NCI-H1436 (cell line): Measurements from ENCODE around the gene SLC15A1.
"Not testable (repeated sequence)": the region's sequence is repeated elsewhere in the genome, so short reads cannot be mapped to it uniquely, and the experiment has no call there.

Experiments used
- DNase-seq: peaks from one replicate; lab custom pipeline; 2025; lab: John Stamatoyannopoulos, UW

Gene SLC15A1

GRCh38 chr13:98657506-98658085 is 94.9 kb downstream of the SLC15A1 start:
- no peak for DNase-seq

DNA sequence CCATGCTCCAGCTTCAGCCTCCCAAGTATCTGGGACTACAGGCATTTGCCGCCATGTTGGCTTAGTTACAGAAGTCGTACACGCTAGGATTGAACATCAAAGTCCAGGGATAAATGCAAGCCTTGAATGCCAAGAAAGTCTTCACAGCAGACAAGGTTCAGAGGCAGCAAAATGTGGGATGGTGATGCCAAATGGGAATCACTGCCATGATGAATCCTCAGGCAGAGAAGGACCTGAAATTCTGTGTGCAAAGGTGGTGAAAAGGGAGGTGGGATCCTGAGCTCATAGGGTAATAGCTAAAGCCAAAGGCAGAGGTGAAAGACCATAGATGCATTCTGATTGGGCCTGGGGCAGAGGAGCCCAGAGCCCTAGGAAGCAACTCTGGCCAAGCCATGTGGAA is 96.2 kb downstream of the SLC15A1 start:
- no peak for DNase-seq

- peak; percentile 77 for DNase-seq
Observed at GRCh38 chr13:98653463-98653985, 98.9 kb downstream of the SLC15A1 start.

- no peak for DNase-seq
Observed at GRCh38 chr13:98652721-98653462, 99.6 kb downstream of the SLC15A1 start.

GRCh38 chr13:98652276-98652675 is 100.2 kb downstream of the SLC15A1 start:
- DNase-seq: no peak

DNA sequence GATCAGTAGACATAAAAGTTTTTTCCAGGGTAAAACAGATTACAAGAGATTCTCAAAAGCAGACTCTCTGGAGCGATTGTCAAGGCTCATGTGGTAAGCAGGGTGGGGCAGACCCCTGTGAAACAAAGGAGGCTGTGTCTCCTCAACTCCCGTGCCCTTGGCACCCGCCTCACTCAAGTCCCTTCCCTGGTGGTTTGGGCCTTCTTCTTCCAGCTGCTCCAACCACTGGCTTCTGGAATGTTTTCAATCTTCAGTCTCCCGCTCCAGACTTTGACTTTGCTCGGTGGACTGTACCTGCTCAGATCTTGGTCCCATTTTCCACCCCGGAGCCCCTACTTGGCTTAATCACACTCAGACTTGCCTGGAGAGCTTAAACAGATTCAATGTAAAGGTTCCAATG is 100.7 kb downstream of the SLC15A1 start:
- DNase-seq: no peak

GRCh38 chr13:98650396-98651107 is 101.9 kb downstream of the SLC15A1 start:
- DNase-seq: no peak

DNA sequence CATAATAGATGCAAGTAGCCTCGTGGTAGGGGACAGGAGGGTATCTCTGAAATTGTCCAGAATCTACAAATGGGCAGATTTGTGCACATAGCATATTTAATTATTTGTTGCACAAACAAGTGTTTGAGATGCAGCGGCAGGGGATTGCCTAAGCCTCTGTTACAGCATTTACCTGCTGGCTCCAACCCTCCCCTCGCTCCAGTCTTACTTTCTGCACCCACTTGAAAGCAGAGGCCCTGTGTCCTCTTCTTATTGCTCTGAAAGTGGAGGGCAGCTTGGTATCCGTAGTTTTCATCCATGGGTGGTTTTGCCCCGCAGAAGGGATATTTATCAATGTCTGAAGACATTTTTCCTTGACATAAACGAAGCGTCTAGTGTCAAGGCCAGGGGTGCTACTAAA is 102.6 kb downstream of the SLC15A1 start:
- DNase-seq: no peak

DNA sequence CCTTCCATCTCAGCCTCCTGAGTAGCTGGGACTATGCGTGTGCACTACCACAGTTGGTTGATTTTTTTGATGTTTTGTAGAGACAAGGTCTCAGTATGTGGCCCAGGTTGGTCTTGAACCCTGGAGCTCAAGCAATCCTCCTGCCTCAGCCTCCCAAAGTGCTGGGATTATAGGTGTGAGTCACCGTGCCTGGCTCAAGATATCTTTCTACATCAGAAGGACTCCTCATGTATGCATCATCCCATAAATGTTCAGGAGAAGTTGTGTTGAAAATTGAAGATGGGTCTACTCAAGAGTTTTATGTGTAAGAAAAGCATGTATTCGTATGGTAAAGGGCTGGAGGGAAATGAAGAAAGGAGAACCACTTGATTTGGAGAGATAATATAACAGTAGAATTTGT is 103.8 kb downstream of the SLC15A1 start:
- no peak for DNase-seq

DNA sequence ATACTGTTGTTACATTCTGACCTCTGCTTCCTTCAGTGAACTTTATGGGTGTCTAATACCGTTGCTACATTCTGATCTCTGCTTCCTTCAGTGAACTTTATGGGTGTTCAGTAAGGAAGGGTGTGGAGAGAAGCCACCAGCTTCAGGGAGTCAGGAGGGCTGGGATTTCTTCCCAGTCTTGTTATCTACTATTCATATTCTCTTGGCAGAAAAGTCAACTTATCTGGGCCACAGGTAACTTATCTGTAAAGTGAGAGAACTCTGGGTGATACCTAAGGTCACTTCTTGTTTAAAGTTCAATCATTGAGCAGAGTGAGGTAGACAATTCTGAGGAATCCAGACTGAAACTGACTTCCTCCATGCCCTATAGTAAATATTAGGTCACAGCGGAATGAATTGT is 104.3 kb downstream of the SLC15A1 start:
- DNase-seq: no peak

- DNase-seq: no peak
Observed at GRCh38 chr13:98647121-98647520, 105.4 kb downstream of the SLC15A1 start.

GRCh38 chr13:98643479-98643878 is 109.0 kb downstream of the SLC15A1 start:
- no peak for DNase-seq

GRCh38 chr13:98641075-98641474 is 111.4 kb downstream of the SLC15A1 start:
- DNase-seq: no peak

- DNase-seq: not testable (repeated sequence)
Observed at GRCh38 chr13:98639785-98640184, 112.7 kb downstream of the SLC15A1 start.

DNA sequence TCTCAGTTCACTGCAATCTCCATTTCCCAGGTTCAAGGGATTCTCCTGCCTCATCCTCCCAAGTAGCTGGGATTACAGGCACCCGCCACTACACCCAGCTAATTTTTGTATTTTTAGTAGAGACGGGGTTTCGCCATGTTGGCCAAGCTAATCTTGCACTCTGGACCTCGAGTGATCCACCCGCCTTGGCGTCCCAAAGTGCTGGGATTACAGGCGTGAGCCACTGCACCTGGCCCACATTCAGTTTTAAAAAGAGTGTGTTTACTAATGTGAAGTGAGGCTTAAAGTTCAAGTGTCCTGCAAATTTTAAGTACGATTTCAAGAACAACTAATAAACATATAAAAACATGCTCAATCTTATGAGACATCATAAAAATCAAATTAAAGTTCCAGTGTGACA is 114.1 kb downstream of the SLC15A1 start:
- not testable (repeated sequence) for DNase-seq
